Hepatocyte (in vitro differentiated cells): ENCODE results near the gene CPA5. TPM values are rescaled to one million over a fixed set of nuclear protein-coding genes. Genes with fewer than 3 reads are reported as not detected.
A peak's percentile ranks its signal among the peaks of the same experiment; 100 is the strongest.

Experiments
- DNase-seq: peaks from one replicate; pipeline ENCODE4 v3.0.0-alpha.2; 2016; ENCODE audit warnings: low spot score
- H2AFZ ChIP-seq: fragments of 200-600 bp; sonication (generic); 2 replicates; pipeline ENCODE4 v1.6.0; 2016; ENCODE audit warnings: antibody characterized with exemption, mild to moderate bottlenecking
- H3K27ac ChIP-seq: fragments of 200-600 bp; sonication (generic); 2 replicates; pipeline ENCODE4 v1.5.1; 2016; ENCODE audit warnings: mild to moderate bottlenecking
- H3K27me3 ChIP-seq: fragments of 200-600 bp; sonication (generic); 2 replicates; pipeline ENCODE4 v1.6.1; 2016
- H3K36me3 ChIP-seq: fragments of 200-600 bp; sonication (generic); replicated peaks from 2 replicates; pipeline ENCODE4 v1.5.1; 2016; ENCODE audit warnings: low read depth; ENCODE audit not compliant: insufficient read depth
- H3K4me1 ChIP-seq: fragments of 200-600 bp; sonication (generic); 2 replicates; pipeline ENCODE4 v1.5.1; 2016; ENCODE audit warnings: mild to moderate bottlenecking, moderate library complexity; ENCODE audit not compliant: insufficient read depth
- H3K4me2 ChIP-seq: fragments of 200-600 bp; sonication (generic); 2 replicates; pipeline ENCODE4 v1.6.0; 2016
- H3K4me3 ChIP-seq: fragments of 200-600 bp; sonication (generic); 2 replicates; pipeline ENCODE4 v1.5.1; 2016; ENCODE audit warnings: mild to moderate bottlenecking
- H3K79me2 ChIP-seq: fragments of 200-600 bp; sonication (generic); 2 replicates; pipeline ENCODE4 v1.6.0; 2017; ENCODE audit warnings: mild to moderate bottlenecking
- H3K9me2 ChIP-seq: fragments of 200-600 bp; sonication (generic); replicated peaks from 2 replicates; pipeline ENCODE4 v1.6.0; 2017; ENCODE audit warnings: mild to moderate bottlenecking; ENCODE audit not compliant: insufficient read depth
- H3K9me3 ChIP-seq: fragments of 200-600 bp; sonication (generic); 2 replicates; pipeline ENCODE4 v1.5.1; 2016; ENCODE audit warnings: low read depth, mild to moderate bottlenecking
- H4K20me1 ChIP-seq: fragments of 200-600 bp; sonication (generic); 2 replicates; pipeline ENCODE4 v1.6.0; 2016; ENCODE audit warnings: mild to moderate bottlenecking; ENCODE audit not compliant: insufficient read depth, poor library complexity, severe bottlenecking
- EZH2 ChIP-seq: fragments of 200-600 bp; sonication (generic); IDR thresholded peaks from 2 replicates; pipeline ENCODE4 v1.6.1; 2016; ENCODE audit warnings: antibody characterized with exemption, mild to moderate bottlenecking, borderline replicate concordance
- EZH2phosphoT487 ChIP-seq: fragments of 200-600 bp; sonication (generic); IDR thresholded peaks from one replicate; pipeline ENCODE4 v1.6.1; 2018; ENCODE audit warnings: antibody characterized with exemption, mild to moderate bottlenecking, low read depth, moderate library complexity; ENCODE audit not compliant: unreplicated experiment, severe bottlenecking
- WGBS: methylation state at CpG from one replicate; pipeline ENCODE4 v1.1.6; 2016; ENCODE audit warnings: low lambda C conversion rate; ENCODE audit errors: missing lambda C conversion rate; 5-methylcytosine and 5-hydroxymethylcytosine counted together
- polyA plus RNA-seq: library from polyadenylated mRNA; unstranded; fragments of >200 nt; fragmentation: Nextera tagmentation; extraction: Ambion mirVana; gene quantifications from 2 replicates; pipeline ENCODE4 v1.2.1, GENCODE V29; 2016
- total RNA-seq: library from RNA; depleted of rRNA; stranded (reverse); fragments of >200 nt; gene quantifications from 2 replicates; pipeline ENCODE4 v1.2.3, GENCODE V29; 2014
- TF ChIP-seq, protein P1 (sequence below): fragments of 200-600 bp; sonication (generic); IDR thresholded peaks from 2 replicates; pipeline ENCODE4 v1.5.1; 2016; ENCODE audit warnings: antibody characterized with exemption, mild to moderate bottlenecking; ENCODE audit not compliant: poor library complexity

Gene CPA5
- total and polyA plus RNA-seq, 2 experiments from 2014 or later, result 0.30 TPM; not detected in 1

GRCh38 chr7:130342701-130343380 lies 1.8 kb upstream of the CPA5 start:
- Histone ChIP-seq H2AFZ (no peak overlapping the region), H3K4me1 (no peaks in the 10 kb centered on the region), H3K27ac (no peak overlapping the region), H3K27me3 (no peaks in the 10 kb centered on the region), H3K4me3 (no peak overlapping the region), H3K9me2 (no peaks in the 10 kb centered on the region), H3K4me2 (no peak overlapping the region), H4K20me1 (no peaks in the 10 kb centered on the region), H3K9me3 (no peaks in the 10 kb centered on the region), H3K36me3 (no peaks in the 10 kb centered on the region), H3K79me2 (no peaks in the 10 kb centered on the region)
- TF ChIP-seq, protein P1, sequence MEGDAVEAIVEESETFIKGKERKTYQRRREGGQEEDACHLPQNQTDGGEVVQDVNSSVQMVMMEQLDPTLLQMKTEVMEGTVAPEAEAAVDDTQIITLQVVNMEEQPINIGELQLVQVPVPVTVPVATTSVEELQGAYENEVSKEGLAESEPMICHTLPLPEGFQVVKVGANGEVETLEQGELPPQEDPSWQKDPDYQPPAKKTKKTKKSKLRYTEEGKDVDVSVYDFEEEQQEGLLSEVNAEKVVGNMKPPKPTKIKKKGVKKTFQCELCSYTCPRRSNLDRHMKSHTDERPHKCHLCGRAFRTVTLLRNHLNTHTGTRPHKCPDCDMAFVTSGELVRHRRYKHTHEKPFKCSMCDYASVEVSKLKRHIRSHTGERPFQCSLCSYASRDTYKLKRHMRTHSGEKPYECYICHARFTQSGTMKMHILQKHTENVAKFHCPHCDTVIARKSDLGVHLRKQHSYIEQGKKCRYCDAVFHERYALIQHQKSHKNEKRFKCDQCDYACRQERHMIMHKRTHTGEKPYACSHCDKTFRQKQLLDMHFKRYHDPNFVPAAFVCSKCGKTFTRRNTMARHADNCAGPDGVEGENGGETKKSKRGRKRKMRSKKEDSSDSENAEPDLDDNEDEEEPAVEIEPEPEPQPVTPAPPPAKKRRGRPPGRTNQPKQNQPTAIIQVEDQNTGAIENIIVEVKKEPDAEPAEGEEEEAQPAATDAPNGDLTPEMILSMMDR, result no peak
- TF ChIP-seq EZH2phosphoT487 (no peak), EZH2 (no peak)
- 71% methylated on average over 3 of the region's 3 CpGs for WGBS
- no peak for DNase-seq

DNA sequence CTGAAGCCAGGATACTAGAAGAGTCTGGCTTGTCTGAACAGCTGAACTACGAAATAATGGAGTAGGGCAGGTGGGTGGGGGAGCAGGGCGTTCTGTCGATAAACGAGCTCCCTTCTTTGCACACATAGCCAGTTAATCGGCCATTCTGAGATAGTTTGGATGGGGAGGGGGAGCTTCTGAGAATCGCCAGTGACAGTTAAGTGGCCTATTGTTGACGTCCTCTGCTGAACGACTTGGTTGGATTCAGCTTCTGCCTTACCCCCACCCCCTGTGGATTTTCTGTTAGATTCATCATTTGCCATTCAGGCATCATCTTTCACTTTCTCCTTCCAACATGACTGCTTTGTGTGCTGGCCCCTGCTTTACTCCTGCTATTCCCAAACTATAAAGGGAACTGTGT lies 520 bp downstream of the CPA5 start:
- Histone ChIP-seq H3K9me3 (no peaks in the 10 kb centered on the region), H3K27me3 (no peaks in the 10 kb centered on the region), H3K4me2 (no peak overlapping the region), H3K9me2 (no peaks in the 10 kb centered on the region), H3K4me1 (peaks cover 2% of the 10 kb centered on the region), H2AFZ (peak overlapping the region; percentile 12), H4K20me1 (no peaks in the 10 kb centered on the region), H3K27ac (no peak overlapping the region), H3K4me3 (no peak overlapping the region), H3K79me2 (no peaks in the 10 kb centered on the region), H3K36me3 (no peaks in the 10 kb centered on the region)
- no peak for DNase-seq
- TF ChIP-seq EZH2, result no peak
- TF ChIP-seq EZH2phosphoT487, result no peak
- TF ChIP-seq, protein P1, result no peak
- 48% methylated on average over 8 of the region's 8 CpGs for WGBS

- H3K27me3 ChIP-seq, result no peaks in the 10 kb centered on the region
- H3K27ac ChIP-seq, result no peak overlapping the region
- no peak overlapping the region for H2AFZ ChIP-seq
- peaks cover 8% of the 10 kb centered on the region for H3K4me1 ChIP-seq
- no peaks in the 10 kb centered on the region for H3K36me3 ChIP-seq
- DNase-seq, result no peak
- TF ChIP-seq EZH2phosphoT487 (no peak), EZH2 (no peak)
- TF ChIP-seq, protein P1, result no peak
- no peaks in the 10 kb centered on the region for H3K79me2 ChIP-seq
- no peak overlapping the region for H3K4me2 ChIP-seq
- WGBS, result 88% methylated on average over 5 of the region's 5 CpGs
- H3K9me2 ChIP-seq, result no peaks in the 10 kb centered on the region
- no peaks in the 10 kb centered on the region for H3K9me3 ChIP-seq
- no peak overlapping the region for H3K4me3 ChIP-seq
- H4K20me1 ChIP-seq, result no peaks in the 10 kb centered on the region
Measured at GRCh38 chr7:130345725-130346124, 1.1 kb downstream of the CPA5 start.
